ENCODE data around the gene CIAO3.
"Not testable (repeated sequence)": the region's sequence is repeated elsewhere in the genome, so short reads cannot be mapped to it uniquely, and the experiment has no call there.

CIAO3 gene

DNA sequence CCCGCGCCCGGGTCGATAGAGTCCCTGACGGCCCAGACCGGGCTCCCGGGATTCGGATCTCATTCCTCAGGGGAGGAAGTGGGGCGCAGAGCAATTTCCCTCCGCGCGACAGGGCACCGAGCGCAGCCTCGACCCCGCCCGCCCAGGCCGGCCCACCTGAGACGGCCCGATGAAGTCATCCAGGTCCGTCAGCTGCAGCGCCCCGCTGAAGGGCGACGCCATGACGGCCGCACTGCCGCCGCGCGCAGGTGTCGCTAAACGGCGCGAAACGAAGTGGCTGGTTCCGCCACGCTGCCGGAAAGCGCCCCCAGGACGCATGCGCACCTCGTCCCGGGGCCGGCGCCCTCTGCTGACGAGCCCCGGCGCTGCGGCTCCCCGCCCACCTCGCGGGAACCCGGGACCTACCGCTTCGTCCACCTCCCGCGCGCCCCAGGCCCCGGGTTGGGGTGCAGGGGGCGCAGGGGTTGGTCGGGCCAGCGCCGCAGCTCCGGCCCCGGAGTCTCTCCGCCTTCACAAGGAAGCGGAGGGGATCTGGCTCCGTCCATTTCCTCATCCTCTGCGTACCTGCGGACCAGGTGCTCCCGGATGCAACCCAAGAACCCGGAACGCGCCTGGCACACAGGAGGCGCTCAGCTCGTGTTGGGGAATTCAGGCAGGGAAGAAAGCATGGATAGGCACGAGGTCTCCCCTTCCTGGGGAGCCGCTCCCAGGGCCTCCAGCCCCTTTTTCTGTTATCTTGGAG, at the start of gene CIAO3:
Gene CIAO3, minus strand, starts transcription at position 234 of the 742 bp plus-strand sequence. Its CDS starts 12 bp downstream, at position 222.
- DNase-seq (ENCODE audit: low spot score): peak; percentile 98

DNA sequence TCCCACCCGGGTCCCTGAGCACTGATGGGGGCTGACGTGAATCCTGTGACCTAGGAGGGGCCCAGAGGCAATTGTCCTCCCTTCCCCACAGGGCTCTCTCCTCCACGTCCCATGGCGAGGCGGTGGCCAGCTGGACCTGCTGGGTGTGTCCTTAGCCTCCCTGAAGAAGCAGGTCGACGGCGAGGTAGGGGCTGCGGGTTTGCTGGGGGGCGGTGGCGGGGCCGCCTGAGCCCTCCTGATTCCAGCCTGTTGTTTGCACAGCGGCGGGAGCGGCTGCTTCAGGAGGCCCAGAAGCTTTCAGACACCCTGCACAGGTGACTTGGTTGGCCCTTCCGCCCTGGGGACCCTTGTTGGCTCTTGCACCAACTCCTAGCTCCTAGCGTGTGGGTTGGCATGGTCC, 49.3 kb upstream of the CIAO3 start:
- DNase-seq (ENCODE audit: low spot score): no peak

DNA sequence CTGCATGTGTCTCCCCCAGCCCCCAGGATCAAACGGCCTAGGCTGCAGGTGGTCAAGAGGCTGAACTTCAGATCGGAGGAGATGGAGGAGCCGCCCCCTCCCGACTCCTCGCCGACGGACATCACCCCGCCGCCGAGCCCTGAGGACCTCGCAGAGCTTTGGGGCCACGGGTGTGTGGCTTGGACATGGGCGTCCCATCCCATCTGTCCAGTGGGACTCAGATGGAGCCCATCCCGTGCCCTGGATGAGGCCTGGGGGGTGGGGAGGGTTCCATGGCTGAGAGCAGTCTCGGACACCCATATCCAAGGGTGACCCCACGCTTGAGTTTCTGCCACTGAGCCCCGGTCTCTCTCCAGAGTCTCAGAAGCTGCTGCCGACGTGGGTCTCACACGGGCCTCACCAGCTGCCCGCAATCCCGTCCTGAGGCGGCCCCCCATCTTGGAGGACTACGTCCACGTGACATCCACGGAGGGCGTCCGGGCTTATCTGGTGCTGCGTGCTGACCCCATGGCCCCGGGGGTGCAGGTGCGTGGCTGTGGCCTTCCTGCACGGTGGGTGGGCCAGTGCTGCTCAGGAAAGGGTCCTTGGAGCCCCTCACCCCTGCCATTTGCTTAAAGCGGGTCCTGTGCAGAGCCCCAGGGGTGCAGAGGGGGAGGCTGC, 48.5 kb upstream of the CIAO3 start:
- no peak for DNase-seq (ENCODE audit: low spot score)

DNA sequence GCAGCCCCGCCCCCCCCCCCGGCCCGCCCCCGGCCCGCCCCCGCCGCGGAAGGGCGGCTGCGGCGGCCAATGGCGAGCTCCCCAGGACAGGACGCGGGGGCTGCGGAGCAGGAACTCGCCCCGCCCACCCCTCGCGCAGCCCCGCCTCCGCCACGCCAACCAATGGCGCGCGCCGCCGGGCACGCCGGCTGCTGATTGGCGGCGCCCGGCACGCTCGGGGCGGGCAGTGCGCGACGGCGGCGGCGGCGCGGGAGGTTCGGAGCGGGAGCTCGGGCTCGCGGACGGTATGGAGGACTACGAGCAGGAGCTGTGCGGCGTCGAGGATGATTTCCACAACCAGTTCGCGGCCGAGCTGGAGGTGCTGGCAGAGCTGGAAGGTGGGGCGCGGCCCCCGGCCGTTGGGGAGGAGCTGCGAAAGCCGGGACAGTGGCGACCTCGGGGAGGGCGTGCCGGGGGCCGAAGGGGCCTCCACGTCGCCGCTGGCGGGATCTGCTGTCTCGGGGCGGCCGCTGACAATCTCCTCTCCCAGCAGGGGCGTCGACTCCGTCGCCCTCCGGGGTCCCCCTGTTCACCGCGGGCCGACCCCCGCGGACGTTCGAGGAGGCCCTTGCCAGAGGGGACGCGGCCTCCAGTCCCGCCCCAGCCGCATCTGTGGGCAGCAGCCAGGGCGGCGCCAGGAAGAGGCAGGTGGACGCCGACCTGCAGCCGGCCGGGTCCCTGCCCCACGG, 47.8 kb upstream of the CIAO3 start, which contains the start of gene CHTF18:
Gene CHTF18, plus strand, starts transcription at position 222 of the 728 bp plus-strand sequence. Its CDS starts 65 bp downstream, at position 287.
- DNase-seq (ENCODE audit: low spot score): peak; percentile 100

DNA sequence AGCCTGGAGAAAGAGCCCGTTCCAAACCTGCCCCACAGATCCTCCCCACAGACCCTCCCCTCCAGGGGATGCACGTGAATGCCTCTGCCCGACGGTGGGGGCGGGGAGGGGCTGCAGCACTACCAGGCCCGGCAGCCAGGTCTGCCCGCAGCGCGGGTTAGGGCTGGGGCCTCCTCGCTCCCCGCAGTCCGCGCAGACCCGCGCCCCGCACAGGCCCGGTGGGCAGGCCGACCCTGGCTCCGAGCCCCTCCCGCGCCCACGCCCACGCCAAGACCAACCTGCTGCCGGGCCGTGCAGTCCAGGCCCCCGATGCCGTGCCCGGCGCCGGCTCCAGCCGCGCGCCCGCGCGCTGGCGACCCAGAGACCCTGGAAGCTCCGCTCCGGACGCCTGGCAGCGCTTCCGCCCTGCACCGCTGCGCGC, 47.2 kb upstream of the CIAO3 start, which contains the start of gene RPUSD1:
Gene RPUSD1, minus strand, starts transcription at position 404 of the 421 bp plus-strand sequence. CDS start 644 bp downstream, outside the sequence.
- DNase-seq (ENCODE audit: low spot score): no peak

DNA sequence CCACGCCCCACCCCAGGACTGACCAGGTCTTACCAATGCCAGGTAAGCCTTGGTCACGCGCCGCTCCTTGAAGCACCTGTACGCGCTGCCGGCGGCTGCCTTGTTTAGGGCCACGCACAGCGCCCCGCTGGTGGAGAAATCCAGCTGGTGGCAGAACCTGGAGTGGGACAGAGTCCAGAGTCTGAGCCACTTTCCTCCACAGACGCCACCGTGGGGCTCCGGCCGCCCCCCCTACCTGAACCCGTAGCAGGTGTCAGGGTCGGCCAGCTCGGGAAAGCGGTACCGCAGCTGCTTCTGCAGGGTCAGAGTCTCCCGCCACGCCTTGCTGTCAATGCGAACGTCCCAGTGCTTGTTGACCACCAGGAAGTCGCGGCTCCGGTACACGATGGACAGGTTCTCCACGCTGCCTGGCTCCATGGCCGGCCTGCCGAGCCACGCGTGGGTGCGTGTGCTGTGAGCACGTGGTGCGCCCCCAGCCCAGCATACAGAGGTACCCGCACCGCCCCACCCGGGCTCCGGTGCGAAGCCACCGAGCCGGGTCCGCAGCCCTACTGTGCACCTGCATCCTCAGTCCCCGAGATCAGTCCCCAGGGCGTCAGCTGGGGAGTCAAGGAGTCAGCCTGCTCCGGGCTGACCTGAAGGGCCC, 46.6 kb upstream of the CIAO3 start:
- no peak for DNase-seq (ENCODE audit: low spot score)

DNA sequence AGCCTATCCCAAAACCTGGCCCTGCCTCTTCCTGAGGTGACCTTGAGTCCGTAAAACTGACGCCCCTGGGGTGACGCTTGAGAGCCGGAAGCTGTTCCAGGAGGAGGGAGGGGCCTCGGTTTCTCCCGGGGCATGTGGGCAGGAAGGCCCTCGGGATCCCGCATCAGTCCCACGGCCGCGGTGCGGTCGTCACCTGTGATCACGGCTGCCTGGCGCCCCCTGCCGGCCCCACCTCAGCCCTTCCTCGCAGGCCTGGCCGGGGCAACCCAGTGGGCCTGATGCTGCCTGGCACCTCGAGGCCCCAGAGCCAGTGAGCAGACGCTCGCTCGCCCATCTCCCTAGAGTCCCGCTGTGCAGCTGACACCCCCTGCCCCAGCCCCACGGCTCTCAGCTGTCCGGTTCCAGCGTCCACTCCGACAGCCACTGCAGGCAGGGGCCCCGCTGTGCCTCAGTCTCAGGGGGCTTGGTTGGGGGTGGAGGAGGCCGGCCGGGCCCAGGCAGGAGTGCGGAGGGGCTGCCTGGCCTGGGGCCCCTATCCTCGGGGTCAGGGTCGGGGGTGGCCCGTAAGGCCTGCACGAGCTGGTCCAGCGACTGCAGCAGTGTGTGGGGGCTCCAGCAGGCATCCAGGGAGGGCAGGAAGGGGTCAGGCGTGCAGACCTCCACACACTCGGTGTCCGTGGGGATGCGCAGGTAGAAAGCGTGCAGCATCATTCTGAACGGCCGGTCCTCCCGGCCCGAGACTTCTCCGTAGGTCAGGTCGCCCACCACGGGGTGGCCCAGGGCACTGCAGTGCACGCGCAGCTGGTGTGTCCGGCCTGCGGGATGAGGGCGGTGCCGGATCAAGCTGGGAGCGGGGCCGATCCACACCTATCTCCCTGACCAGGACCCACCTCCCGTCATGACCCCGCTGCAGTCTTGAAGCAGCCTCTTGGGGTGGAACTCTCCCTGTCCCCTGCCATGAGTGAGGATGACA, 45.1 kb upstream of the CIAO3 start:
- DNase-seq (ENCODE audit: low spot score): peak; percentile 85

DNA sequence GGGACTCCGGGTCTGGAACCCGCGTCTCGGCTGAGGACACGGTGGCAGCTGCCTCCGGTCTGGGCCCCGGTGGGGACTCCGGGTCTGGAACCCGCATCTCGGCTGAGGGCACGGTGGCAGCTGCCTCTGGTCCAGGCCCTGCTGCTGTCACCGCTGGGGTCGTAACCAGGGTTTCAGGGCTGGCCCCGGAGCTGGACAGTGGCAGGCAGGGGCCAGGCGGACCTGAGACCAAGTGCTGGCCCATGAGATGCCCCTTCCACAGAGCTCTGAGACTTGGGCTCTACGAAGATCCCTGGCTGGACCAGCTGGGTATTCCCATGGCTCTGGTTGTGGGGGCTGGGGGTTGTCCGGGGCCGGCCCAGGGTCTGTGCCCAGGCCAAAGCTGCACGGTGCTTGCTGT, 43.6 kb upstream of the CIAO3 start:
- no peak for DNase-seq (ENCODE audit: low spot score)

DNA sequence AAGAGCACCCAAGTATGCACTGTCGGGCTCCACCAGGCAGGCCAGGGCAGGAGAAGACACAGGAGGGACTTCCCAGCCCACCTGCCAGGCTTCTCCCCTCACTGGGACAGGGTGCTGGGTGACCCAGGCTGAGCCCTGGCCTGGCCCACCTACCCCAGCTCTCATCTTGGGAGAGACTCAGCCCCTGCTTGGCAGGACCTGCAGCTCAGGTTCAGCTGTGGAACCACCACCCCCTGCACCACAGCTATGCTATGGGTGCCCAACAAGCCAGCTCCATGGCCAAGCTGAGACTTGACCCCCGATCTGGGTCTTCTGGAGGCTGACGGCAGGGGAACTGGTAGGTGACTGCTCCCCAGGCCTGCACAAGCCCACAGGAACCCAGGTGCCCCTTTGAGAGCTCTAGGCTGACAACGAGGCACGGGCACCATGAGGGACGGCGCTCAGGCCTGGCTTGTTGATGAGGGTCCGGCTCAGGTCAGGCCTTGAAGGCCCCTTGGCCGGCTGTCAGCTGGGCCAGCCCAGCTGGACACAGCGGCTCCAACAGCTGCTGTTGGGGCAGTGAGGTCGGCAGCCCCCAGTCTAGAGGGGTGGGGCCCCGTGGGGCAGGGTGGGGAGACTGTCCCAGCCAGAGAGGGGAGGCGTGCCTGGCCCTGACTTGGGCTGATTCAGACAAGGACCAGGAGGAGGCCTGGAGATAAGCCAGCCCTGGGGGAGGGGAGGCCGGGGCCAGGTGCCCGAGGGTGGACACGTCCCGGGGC, 42.8 kb upstream of the CIAO3 start:
- DNase-seq (ENCODE audit: low spot score): no peak

DNA sequence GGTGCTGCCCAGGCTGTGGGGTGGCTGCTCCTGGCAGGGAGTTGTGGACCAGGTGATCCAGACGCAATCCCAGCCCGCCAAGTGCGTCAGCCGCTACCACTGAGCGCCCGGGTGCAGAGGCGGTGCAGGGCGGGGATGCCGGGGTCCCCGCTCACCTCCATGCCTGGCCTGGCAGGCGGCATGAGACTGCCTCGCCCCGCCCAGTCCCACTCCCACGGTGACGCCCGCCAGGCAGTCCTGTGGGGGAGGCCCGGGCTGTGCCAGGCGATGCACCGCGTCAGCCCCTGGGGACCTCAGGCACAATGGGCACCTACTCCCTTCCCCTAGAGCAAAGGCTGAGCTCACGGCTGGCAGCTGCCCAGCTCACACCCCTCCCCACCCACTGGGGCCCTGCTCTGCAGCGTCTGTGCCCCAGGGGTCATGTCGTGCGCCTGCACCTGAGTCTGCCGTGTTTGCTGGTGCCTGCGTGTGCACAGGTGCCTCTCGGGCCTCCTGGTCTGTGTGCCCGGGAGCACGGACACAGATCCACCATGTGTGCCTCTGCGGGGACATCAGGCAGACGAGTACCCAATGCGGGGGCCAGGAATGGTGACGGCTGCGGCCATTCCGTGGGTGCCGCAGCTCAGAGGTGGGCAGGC, 42.1 kb upstream of the CIAO3 start:
- DNase-seq (ENCODE audit: low spot score): no peak

DNA sequence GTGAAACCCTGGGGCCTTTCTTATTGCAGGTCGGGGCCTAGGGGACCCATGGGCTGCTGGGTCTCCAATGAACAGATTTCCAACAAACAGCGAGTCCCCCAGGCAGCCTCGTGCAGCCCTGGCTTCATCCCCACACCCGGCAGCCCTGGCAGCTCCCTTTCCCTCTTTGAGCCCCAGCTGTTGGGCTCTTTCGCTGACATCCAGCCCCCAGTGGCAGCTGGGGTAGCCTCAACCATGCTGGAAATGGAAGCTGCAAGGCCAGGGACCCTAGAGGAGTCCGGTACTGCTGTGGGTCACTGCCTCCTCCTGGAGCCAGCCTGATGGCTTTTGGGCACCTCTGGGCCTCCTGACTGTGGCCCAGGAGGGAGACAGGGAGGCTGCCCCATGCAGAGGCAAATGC, 41.5 kb upstream of the CIAO3 start:
- no peak for DNase-seq (ENCODE audit: low spot score)

DNA sequence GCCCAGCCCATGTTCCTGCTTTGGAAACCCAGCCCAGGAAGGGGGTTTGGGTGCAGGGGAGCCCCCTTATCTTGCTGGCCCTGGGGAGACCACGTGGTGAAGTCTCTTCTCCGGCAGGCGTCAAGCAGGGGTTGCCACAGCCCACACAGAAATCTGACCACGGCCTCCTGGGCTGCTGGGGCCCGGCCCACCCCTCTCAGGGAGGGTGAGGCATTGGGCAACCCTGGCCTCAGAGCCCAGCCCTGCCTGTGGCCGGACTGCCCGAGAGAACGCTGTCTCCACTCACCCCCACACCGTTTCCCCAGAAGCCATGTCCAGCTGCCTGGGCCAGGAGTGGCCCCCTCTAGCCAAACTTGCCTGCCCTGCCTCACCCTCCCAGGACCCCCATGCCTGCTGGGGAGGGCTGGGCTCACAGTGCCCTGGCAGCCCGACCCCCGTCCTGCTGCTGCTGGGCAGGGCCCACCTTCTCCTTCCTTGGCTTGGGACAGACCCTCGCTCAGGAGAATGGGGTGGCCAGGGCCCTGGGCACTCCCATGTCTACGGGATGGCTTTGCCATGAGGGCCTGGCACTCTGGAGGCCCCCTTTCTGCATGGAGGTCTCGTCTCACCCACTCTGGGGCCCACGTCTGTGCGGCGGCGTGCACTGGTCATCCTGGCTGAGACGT, 40.7 kb upstream of the CIAO3 start:
- no peak for DNase-seq (ENCODE audit: low spot score)

DNA sequence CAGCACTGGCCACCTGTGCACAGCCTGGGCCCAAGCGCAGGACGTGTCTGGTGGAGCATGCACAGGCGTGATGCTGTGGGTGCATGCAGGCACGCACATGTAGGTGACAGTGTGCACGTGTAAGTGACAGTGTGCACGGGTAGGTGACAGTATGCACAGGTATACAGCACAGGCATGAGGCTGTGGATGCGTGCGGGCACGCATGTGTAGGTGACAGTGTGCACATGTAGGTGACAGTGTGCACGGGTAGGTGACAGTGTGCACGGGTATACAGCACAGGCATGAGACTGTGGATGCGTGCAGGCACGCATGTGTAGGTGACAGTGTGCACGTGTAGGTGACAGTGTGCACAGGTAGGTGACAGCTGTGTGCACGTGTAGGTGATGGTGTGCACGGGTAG, 39.5 kb upstream of the CIAO3 start:
- no peak for DNase-seq (ENCODE audit: low spot score)

DNA sequence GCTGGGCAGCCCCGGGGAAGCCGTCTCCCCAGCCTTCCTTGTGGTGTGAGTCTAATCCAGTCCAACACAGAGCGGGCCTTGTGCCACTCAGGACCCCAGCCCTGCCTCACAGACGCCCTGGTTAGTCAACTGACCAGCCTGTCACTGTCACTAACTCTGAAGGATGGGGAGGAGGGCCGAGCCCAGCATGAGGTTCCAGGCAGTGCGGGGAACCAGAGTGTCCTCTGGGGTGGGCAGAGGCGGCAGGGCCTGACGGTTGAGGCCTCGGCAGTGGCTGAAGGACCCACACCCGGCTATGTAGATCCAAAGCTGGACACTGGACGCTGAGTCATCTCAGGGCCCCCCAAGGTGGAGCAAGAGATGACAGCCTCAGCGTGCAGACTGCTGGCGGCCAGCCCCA, 38.8 kb upstream of the CIAO3 start:
- DNase-seq (ENCODE audit: low spot score): no peak

DNA sequence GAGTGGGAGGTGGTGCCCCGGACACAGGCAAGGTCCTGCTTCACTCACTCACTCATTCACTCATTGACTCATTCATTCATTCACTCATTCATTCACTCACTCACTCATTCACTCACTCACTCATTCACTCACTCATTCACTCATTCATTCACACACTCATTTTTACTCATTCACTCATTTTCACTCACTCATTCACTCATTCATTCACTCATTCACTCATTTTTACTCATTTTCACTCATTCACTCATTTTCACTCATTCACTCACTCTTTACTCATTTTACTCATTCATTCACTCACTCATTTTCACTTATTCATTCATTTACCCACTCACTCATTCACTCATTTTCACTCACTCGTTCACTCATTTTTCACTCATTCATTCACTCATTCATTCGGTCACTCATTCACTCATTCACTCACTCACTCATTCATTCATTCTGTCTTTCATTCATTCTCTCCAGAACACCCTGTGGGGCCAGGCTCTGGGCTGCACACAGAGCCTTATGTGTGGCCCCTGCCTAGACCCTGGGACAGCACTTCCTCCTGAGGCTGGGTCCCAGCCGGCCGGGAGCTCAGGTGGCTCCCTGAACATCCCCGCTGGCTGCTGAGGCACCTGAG, 38.2 kb upstream of the CIAO3 start:
- no peak for DNase-seq (ENCODE audit: low spot score)

DNA sequence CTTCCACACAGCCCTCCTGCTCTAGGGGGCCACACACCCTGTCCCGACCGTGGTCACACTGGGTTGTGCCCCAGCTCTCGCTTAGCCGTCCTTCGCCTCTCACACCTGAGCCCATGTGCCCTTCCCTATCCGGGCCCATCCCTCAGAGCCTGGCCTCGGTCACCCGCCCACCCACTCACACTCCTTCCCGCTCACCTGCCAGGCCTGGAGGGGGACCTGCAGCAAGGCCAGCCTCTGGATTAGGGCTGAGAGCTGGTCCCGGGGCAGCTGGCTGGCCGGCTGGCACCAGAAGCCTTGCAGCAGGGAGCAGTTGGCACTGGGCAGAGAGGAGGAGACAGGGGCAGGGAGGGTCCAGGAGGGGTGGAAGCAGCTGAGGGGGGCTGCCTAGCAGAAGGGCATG, 37.6 kb upstream of the CIAO3 start:
- no peak for DNase-seq (ENCODE audit: low spot score)

DNA sequence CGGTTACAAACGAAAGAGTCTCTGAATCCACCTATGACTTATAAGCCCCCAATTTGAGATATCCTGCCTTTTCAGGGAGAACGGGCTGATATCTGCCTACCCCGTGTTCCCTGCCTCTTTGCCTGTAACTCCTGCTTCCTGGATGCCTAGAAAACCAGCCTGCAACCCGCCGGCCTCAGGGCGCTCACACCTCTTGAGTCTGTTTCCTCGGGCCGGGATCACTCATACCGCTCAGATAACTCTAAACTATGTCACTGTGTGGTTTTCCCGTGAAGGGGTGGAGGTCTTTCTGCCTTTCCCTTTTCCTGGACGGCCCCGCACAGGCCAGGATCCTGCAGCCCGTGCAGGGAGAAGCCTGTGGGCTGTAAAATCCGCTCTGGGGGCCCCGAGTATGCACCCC, 37.0 kb upstream of the CIAO3 start:
- no peak for DNase-seq (ENCODE audit: low spot score)

DNA sequence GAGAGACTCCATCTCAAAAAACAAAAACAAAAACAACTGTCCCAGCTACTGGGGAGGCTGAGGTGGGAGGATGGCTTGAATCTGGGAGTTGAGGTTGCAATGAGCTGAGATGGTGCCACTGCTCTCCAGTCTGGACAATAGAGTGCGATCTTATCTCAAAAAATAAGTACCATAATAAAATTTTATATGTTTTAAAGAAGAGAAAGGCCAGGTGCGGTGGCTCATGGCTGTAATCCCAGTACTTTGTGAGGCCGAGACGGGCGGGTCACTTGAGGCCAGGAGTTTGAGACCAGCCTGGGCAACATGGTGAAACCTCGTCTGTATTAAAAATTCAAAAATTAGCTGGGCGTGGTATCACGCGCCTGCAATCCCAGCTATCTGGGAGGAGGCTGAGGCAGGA, 36.0 kb upstream of the CIAO3 start:
- no peak for DNase-seq (ENCODE audit: low spot score)

DNA sequence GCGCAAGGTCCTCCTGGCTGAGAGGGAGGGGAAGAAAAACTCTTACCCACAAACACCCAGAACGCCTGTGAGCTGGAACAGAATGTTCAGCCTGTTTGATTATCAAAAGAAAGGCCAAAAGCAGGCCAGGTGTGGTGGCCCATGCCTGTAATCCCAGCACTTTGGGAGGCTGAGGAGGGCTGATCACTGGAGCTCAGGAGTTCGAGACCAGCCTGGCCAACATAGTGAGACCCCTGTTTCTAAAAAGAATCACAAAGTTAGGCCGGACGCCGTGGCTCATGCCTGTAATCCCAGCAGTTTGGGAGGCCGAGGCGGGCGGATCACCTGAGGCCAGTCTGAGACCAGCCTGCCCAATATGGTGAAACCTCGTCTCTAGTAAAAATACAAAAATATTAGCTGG, 35.5 kb upstream of the CIAO3 start:
- not testable (repeated sequence) for DNase-seq (ENCODE audit: low spot score)
